ENCODE results near the gene CDADC1. TPM values are rescaled to one million over a fixed set of nuclear protein-coding genes. Genes with fewer than 3 reads are reported as not detected.
A peak's percentile ranks its signal among the peaks of the same experiment; 100 is the strongest.

CDADC1 gene
- total and polyA plus RNA-seq, 2 of the 13 experiments (the other 11 are each of a cell fraction or from before 2014, with no cell fraction given) = 2.4 to 9.0 TPM

GRCh38 chr13:49247643-49248621, at the start of gene CDADC1 (continued):
- no peak for TF ChIP-seq HIC2 (CRISPR knock-in tag; IDR thresholded peaks at IDR 0.05; ENCODE audit: low read depth)
- no peak for TF ChIP-seq KLF12 (CRISPR knock-in tag; IDR thresholded peaks at IDR 0.05; ENCODE audit: borderline replicate concordance)
- TF ChIP-seq ZBTB44 (CRISPR knock-in tag; IDR thresholded peaks at IDR 0.05) = no peak
- peak; percentile 15; the same call in 1 of the 2 replicates for TF ChIP-seq CCDC6 (CRISPR knock-in tag; IDR thresholded peaks at IDR 0.05)
- 0 out of 2 replicates have a peak, but pooled peaks have one; percentile 52 for TF ChIP-seq MAX (IDR thresholded peaks at IDR 0.05)
- peak; percentile 82; the same call in 1 of the 2 replicates for TF ChIP-seq ZNF614 (CRISPR knock-in tag; IDR thresholded peaks at IDR 0.05; ENCODE audit: borderline replicate concordance)
- no peak for TF ChIP-seq SIX4 (CRISPR knock-in tag; IDR thresholded peaks at IDR 0.05)
- no peak for TF ChIP-seq ZZZ3 (CRISPR knock-in tag; IDR thresholded peaks at IDR 0.05; ENCODE audit: borderline replicate concordance)
- no peak for TF ChIP-seq ZNF646 (CRISPR knock-in tag; IDR thresholded peaks at IDR 0.05)
- TF ChIP-seq ZNF672 (CRISPR knock-in tag; IDR thresholded peaks at IDR 0.05) = no peak
- TF ChIP-seq RXRB (CRISPR knock-in tag; IDR thresholded peaks at IDR 0.05; ENCODE audit: borderline replicate concordance) = peak; percentile 32; the same call in 1 of the 2 replicates
- TF ChIP-seq SMAD9 (CRISPR knock-in tag; IDR thresholded peaks at IDR 0.05) = no peak
- no peak for TF ChIP-seq THAP8 (CRISPR knock-in tag; IDR thresholded peaks at IDR 0.05; ENCODE audit: borderline replicate concordance)
- no peak for TF ChIP-seq ZNF83 (CRISPR knock-in tag; IDR thresholded peaks at IDR 0.05; ENCODE audit: borderline replicate concordance)
- no peak; the same call in 1 of the 2 replicates for TF ChIP-seq BCL3 (CRISPR knock-in tag; IDR thresholded peaks at IDR 0.05)

All from HepG2 (cell line).